ENCODE results near the gene DEDD2. TPM values are rescaled to one million over a fixed set of nuclear protein-coding genes. Genes with fewer than 3 reads are reported as not detected.

DEDD2 gene
- total RNA-seq, 1 donor from 2014 or later: 30.2 TPM

GRCh38 chr19:42254850-42255765, 37.6 kb upstream of the DEDD2 start, which contains the start of gene ERF:
TSS of gene ERF (minus strand) at chr19:42255128. CDS start at chr19:42254999, 129 bp downstream.
- TF ChIP-seq, protein P1, sequence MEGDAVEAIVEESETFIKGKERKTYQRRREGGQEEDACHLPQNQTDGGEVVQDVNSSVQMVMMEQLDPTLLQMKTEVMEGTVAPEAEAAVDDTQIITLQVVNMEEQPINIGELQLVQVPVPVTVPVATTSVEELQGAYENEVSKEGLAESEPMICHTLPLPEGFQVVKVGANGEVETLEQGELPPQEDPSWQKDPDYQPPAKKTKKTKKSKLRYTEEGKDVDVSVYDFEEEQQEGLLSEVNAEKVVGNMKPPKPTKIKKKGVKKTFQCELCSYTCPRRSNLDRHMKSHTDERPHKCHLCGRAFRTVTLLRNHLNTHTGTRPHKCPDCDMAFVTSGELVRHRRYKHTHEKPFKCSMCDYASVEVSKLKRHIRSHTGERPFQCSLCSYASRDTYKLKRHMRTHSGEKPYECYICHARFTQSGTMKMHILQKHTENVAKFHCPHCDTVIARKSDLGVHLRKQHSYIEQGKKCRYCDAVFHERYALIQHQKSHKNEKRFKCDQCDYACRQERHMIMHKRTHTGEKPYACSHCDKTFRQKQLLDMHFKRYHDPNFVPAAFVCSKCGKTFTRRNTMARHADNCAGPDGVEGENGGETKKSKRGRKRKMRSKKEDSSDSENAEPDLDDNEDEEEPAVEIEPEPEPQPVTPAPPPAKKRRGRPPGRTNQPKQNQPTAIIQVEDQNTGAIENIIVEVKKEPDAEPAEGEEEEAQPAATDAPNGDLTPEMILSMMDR (IDR thresholded peaks at IDR 0.05): no peak
- Histone ChIP-seq H3K4me1 (peaks cover 20 to 30% of the 10 kb centered on the region in 2 donors), H3K36me3 (no peaks in the 10 kb centered on the region), H3K27ac (peak within 1 kb of the TSS; percentile 97 to 99), H3K4me3 (peak within 1 kb of the TSS; percentile 84 to 95), H3K27me3 (no peaks in the 10 kb centered on the region), H3K9me3 (no peaks in the 10 kb centered on the region)
- peak; percentile 84 to 97 for DNase-seq (ENCODE audit: low spot score in 2 of 2)
- intact Hi-C loops (cut with DNase I): loop anchor here (1.0 kb wide), 1 partner anchor 13 kb away; no protein-coding TSS in a partner anchor

GRCh38 chr19:42254089-42254849, 36.8 kb upstream of the DEDD2 start:
- H3K4me1 ChIP-seq: peaks cover 20 to 38% of the 10 kb centered on the region in 2 donors
- peaks cover 0 to 7% of the 10 kb centered on the region in 2 donors for H3K36me3 ChIP-seq
- H3K27ac ChIP-seq: peak overlapping the region; percentile 97 to 99
- TF ChIP-seq, protein P1 (IDR thresholded peaks at IDR 0.05): no peak
- H3K27me3 ChIP-seq: no peaks in the 10 kb centered on the region
- peak in 1 of 2 donors; percentile 86 for DNase-seq (ENCODE audit: low spot score in 2 of 2)
- H3K9me3 ChIP-seq: no peaks in the 10 kb centered on the region
- intact Hi-C loops (cut with DNase I): no loop called here
- H3K4me3 ChIP-seq: peak overlapping the region; percentile 84 to 95

- peak in 1 of 2 donors; percentile 86 for DNase-seq (ENCODE audit: low spot score in 2 of 2)
- Histone ChIP-seq H3K36me3 (peaks cover 4 to 15% of the 10 kb centered on the region in 2 donors), H3K27ac (peak overlapping the region; percentile 97 to 99), H3K4me1 (peaks cover 20 to 41% of the 10 kb centered on the region in 2 donors), H3K4me3 (peak overlapping the region; percentile 84 to 95), H3K27me3 (no peaks in the 10 kb centered on the region), H3K9me3 (no peaks in the 10 kb centered on the region)
- intact Hi-C loops (cut with DNase I): no loop called here
- TF ChIP-seq, protein P1 (IDR thresholded peaks at IDR 0.05): no peak
Measured at GRCh38 chr19:42253245-42254088, 36.0 kb upstream of the DEDD2 start.

- Histone ChIP-seq H3K36me3 (peaks cover 6 to 18% of the 10 kb centered on the region in 2 donors), H3K4me3 (peak overlapping the region; percentile 84 to 95), H3K9me3 (no peaks in the 10 kb centered on the region), H3K27ac (peak overlapping the region; percentile 97 to 99), H3K4me1 (peaks cover 20 to 41% of the 10 kb centered on the region in 2 donors), H3K27me3 (no peaks in the 10 kb centered on the region)
- peak in 1 of 2 donors; percentile 80 for DNase-seq (ENCODE audit: low spot score in 2 of 2)
- TF ChIP-seq, protein P1 (IDR thresholded peaks at IDR 0.05): no peak
- intact Hi-C loops (cut with DNase I): no loop called here
Measured at GRCh38 chr19:42252365-42253244, 35.1 kb upstream of the DEDD2 start.

Measured in ascending aorta (tissue), 2 donors.